ENCODE measurements around the gene OSBPL10. TPM values are rescaled to one million over a fixed set of nuclear protein-coding genes. Genes with fewer than 3 reads are reported as not detected.

OSBPL10 gene
- total RNA-seq, 1 donor: 15.0 TPM

- no peak for TF ChIP-seq CTCF (IDR thresholded peaks at IDR 0.05; ENCODE audit: insufficient read depth, low read length)
These were observed 228.6 kb downstream of the OSBPL10 start for GRCh38 chr3:31752305-31753049.

GRCh38 chr3:31750341-31750740 is 230.7 kb downstream of the OSBPL10 start:
- DNase-seq (ENCODE audit: low read depth): no peak
- no peak for TF ChIP-seq CTCF (IDR thresholded peaks at IDR 0.05; ENCODE audit: insufficient read depth, low read length)
- no peak overlapping the region for H3K4me3 ChIP-seq (ENCODE audit: low read depth, low read length)

More at GRCh38 chr3:31752305-31753049, 228.6 kb downstream of the OSBPL10 start:
- no peak for DNase-seq (ENCODE audit: low read depth)
- H3K4me3 ChIP-seq (ENCODE audit: low read depth, low read length): no peak overlapping the region

GRCh38 chr3:31748933-31749295 is 232.1 kb downstream of the OSBPL10 start:
- no peak for TF ChIP-seq CTCF (IDR thresholded peaks at IDR 0.05; ENCODE audit: insufficient read depth, low read length)
- H3K4me3 ChIP-seq (ENCODE audit: low read depth, low read length): no peak overlapping the region
- DNase-seq (ENCODE audit: low read depth): no peak

GRCh38 chr3:31748281-31748932 is 232.7 kb downstream of the OSBPL10 start:
- no peak for DNase-seq (ENCODE audit: low read depth)
- TF ChIP-seq CTCF (IDR thresholded peaks at IDR 0.05; ENCODE audit: insufficient read depth, low read length): no peak
- no peak overlapping the region for H3K4me3 ChIP-seq (ENCODE audit: low read depth, low read length)

- TF ChIP-seq CTCF (IDR thresholded peaks at IDR 0.05; ENCODE audit: insufficient read depth, low read length): no peak
- H3K4me3 ChIP-seq (ENCODE audit: low read depth, low read length): no peak overlapping the region
- no peak for DNase-seq (ENCODE audit: low read depth)
These were observed 233.3 kb downstream of the OSBPL10 start for GRCh38 chr3:31747785-31748184.

- DNase-seq (ENCODE audit: low read depth): no peak
- no peak for TF ChIP-seq CTCF (IDR thresholded peaks at IDR 0.05; ENCODE audit: insufficient read depth, low read length)
- no peak overlapping the region for H3K4me3 ChIP-seq (ENCODE audit: low read depth, low read length)
These were observed 236.1 kb downstream of the OSBPL10 start for GRCh38 chr3:31744913-31745312.

Data from fibroblast of the aortic adventitia (primary cell).